Breast epithelium (tissue), 4 donors: Measurements from ENCODE around the gene TFAP2E. TPM values are rescaled to one million over a fixed set of nuclear protein-coding genes. Genes with fewer than 3 reads are reported as not detected.
"Not testable (repeated sequence)": the region's sequence is repeated elsewhere in the genome, so short reads cannot be mapped to it uniquely, and the experiment has no call there.

Experiments
- DNase-seq, 2 donors: peaks; one replicate each; pipeline ENCODE4 v3.0.0-alpha.2; 2019; ENCODE audit warnings: low spot score in 2 of 2
- H3K27ac ChIP-seq, 2 donors: fragments of 200-600 bp; sonication (generic) in 1 of 2; one replicate each; pipeline ENCODE4 v1.5.1; 2016 to 2019; ENCODE audit warnings: mild to moderate bottlenecking in 1 of 2
- H3K27me3 ChIP-seq, 2 donors: fragments of 200-600 bp; sonication (generic) in 1 of 2; one replicate each; pipeline versions ENCODE4 v1.5.1 to v1.6.0; 2017 to 2019; ENCODE audit warnings: control low read depth in 1 of 2, mild to moderate bottlenecking in 1 of 2
- H3K36me3 ChIP-seq: fragments of 200-600 bp; one replicate; pipeline ENCODE4 v1.5.1; 2019
- H3K4me1 ChIP-seq, 2 donors: fragments of 200-600 bp; sonication (generic); one replicate each; pipeline ENCODE4 v1.5.1; 2016 to 2019; ENCODE audit warnings: control low read depth in 1 of 2
- H3K4me3 ChIP-seq, 3 donors: fragments of 200-600 bp; sonication (generic); 1 replicate in 2 of 3; 2 replicates in 1 of 3; pipeline ENCODE4 v1.5.1; 2016 to 2019; ENCODE audit warnings: mild to moderate bottlenecking in 3 of 3, moderate library complexity in 2 of 3
- H3K9me3 ChIP-seq, 2 donors: fragments of 200-600 bp; sonication (generic) in 1 of 2; one replicate each; pipeline ENCODE4 v1.5.1; 2016 to 2019; ENCODE audit warnings: control low read depth in 1 of 2
- CTCF ChIP-seq, 3 donors: fragments of 450-650 bp; IDR thresholded peaks; one replicate each; pipeline ENCODE4 v1.5.1; 2016 to 2017; ENCODE audit warnings: antibody characterized with exemption in 3 of 3, mild to moderate bottlenecking in 3 of 3, moderate library complexity in 3 of 3
- POLR2A ChIP-seq: fragments of 450-650 bp; IDR thresholded peaks from one replicate; pipeline ENCODE4 v1.6.1; 2016; ENCODE audit warnings: antibody characterized with exemption, mild to moderate bottlenecking, moderate library complexity
- POLR2AphosphoS5 ChIP-seq, 3 donors: sonication (generic); formaldehyde crosslinking; IDR thresholded peaks; one replicate each; pipeline ENCODE4 v1.6.1; 2017; ENCODE audit warnings: antibody characterized with exemption in 3 of 3
- intact Hi-C: fragments of 100-400 bp; cut with DNase I; formaldehyde crosslinking; loops from one replicate; pipeline ENCODE4 v1.15.1; 2023; ENCODE audit warnings: low total_unique reads
- total RNA-seq, 3 donors: library from RNA; depleted of rRNA; stranded (reverse); fragments of >200 nt; gene quantifications; one replicate each; pipeline ENCODE4 v1.1.0, GENCODE V29; 2016

Gene TFAP2E
- total RNA-seq, 3 donors from 2014 or later, result 0.44 to 2.6 (median 0.64) TPM

GRCh38 chr1:35574655-35575415, 1.7 kb downstream of the TFAP2E start:
- H3K36me3 ChIP-seq, result no peaks in the 10 kb centered on the region
- H3K9me3 ChIP-seq, result no peaks in the 10 kb centered on the region
- TF ChIP-seq POLR2AphosphoS5 (IDR thresholded peaks at IDR 0.05), result no peak
- TF ChIP-seq POLR2A, result no peak
- TF ChIP-seq CTCF (IDR thresholded peaks at IDR 0.05), result no peak
- peak in 1 of 2 donors; percentile 37 for DNase-seq
- intact Hi-C loops, result loop anchor here (5.0 kb wide), 1 partner anchor 152 kb away; no protein-coding TSS in a partner anchor
- H3K27me3 ChIP-seq, result no peaks in the 10 kb centered on the region
- H3K4me1 ChIP-seq, result no peaks in the 10 kb centered on the region
- no peak overlapping the region for H3K4me3 ChIP-seq
- no peak overlapping the region for H3K27ac ChIP-seq

GRCh38 chr1:35575416-35575958, 2.4 kb downstream of the TFAP2E start:
- Histone ChIP-seq H3K27ac (no peak overlapping the region), H3K4me3 (no peak overlapping the region), H3K36me3 (no peaks in the 10 kb centered on the region), H3K4me1 (no peaks in the 10 kb centered on the region), H3K27me3 (no peaks in the 10 kb centered on the region), H3K9me3 (no peaks in the 10 kb centered on the region)
- no peak for TF ChIP-seq CTCF (IDR thresholded peaks at IDR 0.05)
- TF ChIP-seq POLR2A, result no peak
- TF ChIP-seq POLR2AphosphoS5 (IDR thresholded peaks at IDR 0.05), result no peak
- intact Hi-C loops, result no loop called here
- peak in 1 of 2 donors; percentile 22 for DNase-seq

- TF ChIP-seq CTCF (IDR thresholded peaks at IDR 0.05) (no peak), POLR2AphosphoS5 (IDR thresholded peaks at IDR 0.05) (no peak), POLR2A (no peak)
- no peak overlapping the region for H3K27ac ChIP-seq
- peak overlapping the region in 2 of 3 donors; percentile 41 to 66 for H3K4me3 ChIP-seq
- H3K27me3 ChIP-seq, result no peaks in the 10 kb centered on the region
- H3K4me1 ChIP-seq, result no peaks in the 10 kb centered on the region
- intact Hi-C loops, result no loop called here
- no peak for DNase-seq
- no peaks in the 10 kb centered on the region for H3K9me3 ChIP-seq
- no peaks in the 10 kb centered on the region for H3K36me3 ChIP-seq
Measured at GRCh38 chr1:35576061-35576765, 3.1 kb downstream of the TFAP2E start.

- H3K4me1 ChIP-seq, H3K27me3 ChIP-seq, H3K9me3 ChIP-seq, intact Hi-C loops, H3K36me3 ChIP-seq, DNase-seq, H3K27ac ChIP-seq: not testable (repeated sequence)
- H3K4me3 ChIP-seq, result peak overlapping the region in 2 of 3 donors; percentile 41 to 66
Measured at GRCh38 chr1:35576766-35577070, 3.6 kb downstream of the TFAP2E start.

- TF ChIP-seq POLR2AphosphoS5 (IDR thresholded peaks at IDR 0.05) (no peak), CTCF (IDR thresholded peaks at IDR 0.05) (no peak), POLR2A (no peak)
- peak overlapping the region; percentile 41 to 66 (median 44) for H3K4me3 ChIP-seq
- H3K9me3 ChIP-seq, result no peaks in the 10 kb centered on the region
- no peak overlapping the region for H3K27ac ChIP-seq
- H3K4me1 ChIP-seq, result no peaks in the 10 kb centered on the region
- intact Hi-C loops, result no loop called here
- H3K36me3 ChIP-seq, result no peaks in the 10 kb centered on the region
- H3K27me3 ChIP-seq, result no peaks in the 10 kb centered on the region
- DNase-seq, result peak in 1 of 2 donors; percentile 43
Measured at GRCh38 chr1:35577071-35577998, 4.2 kb downstream of the TFAP2E start.
